ENCODE results near the gene FCGBP.

The FCGBP gene

DNA sequence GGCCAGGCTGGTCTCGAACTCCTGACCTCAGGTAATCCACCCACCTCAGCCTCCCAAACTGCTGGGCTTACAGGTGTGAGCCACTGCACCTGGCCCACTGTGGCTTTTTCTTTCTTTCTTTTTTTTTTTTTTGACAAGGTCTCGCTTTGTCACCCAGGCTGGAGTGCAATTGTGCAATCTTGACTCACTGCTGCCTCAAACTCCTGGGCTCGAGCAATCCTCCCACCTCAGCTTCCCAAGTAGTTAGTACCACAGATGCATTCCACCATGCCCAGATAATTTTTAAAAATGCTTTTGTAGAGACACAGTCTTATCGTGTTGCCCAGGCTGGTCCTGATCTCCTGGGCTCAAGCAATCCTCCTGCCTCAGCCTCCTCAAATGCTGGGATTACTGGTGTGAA is 12.1 kb upstream of the FCGBP start:
- DNase-seq (ENCODE audit: low spot score) = no peak

DNA sequence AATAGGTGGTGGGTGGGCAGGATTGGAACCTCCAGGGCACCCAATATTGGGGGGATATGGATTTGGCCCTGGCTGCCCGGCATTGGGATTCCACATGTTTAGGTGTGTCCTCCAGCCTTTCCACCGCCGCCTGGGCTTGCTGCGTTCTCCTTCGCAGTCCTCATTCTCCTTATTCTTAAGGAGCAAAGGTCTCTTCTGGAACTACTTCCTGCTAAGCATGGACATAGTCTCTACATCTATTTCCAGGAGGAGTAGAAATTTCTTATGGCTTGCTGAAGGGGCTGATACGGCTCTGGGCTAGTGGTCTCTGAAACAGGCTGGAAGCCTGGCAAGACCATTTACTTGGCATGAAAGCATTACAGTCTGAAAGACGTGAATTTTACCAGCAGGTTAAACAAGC is 9.2 kb upstream of the FCGBP start:
- DNase-seq (ENCODE audit: low spot score) = no peak

DNA sequence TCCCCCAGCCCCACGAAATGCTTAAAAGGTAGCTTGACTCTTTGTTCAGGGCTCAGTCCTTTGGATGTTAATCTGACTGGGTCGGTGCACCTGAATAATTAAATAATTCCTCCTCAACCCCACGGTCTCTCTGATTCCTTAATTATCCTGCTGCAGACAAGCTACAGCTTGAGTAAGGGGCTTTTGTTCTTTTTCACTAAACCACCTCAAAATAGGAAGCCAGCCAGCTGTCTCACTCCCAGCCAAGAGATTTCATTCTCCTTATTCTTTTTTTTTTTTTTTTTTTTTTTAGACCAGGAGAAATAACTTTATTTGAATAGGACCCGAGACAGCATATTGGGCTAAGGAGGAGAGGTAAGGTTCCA is 7.9 kb upstream of the FCGBP start:
- DNase-seq (ENCODE audit: low spot score) = no peak

DNA sequence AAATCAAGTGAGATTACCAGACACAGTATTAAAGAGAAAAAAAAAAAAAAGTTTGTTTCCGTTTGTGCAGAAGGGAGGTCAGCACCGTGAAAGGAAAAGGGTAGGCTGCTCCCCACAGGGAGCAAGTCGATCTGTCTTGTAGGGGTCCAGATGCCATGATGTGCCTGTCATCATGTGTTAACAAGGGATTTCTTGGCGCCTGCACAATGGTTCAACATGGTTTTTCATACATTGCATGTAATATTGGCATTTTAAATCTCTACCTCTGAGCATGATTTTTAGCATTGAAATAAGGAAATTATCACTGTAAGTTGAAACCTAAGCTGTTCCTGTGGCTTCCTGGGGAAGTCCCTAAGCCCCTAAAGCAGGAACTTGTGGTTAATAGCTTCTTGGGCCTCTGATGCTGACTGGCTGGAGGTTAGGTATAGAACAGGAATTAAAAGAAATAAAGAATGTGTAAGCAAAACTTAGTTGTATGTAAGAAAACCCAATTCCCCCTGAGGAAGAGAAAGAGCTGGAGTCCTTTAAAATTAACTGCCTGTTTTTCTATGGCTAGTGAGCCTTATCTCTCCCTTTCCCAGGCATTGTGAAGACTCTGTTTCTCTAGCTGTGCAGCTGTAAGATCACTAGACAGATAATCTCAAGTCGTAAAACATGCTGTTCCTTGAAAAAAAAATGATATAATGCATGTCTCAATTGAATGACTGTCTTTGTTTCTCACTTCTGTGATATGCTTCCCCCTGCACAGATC is 7.4 kb upstream of the FCGBP start:
- no peak for DNase-seq (ENCODE audit: low spot score)

DNA sequence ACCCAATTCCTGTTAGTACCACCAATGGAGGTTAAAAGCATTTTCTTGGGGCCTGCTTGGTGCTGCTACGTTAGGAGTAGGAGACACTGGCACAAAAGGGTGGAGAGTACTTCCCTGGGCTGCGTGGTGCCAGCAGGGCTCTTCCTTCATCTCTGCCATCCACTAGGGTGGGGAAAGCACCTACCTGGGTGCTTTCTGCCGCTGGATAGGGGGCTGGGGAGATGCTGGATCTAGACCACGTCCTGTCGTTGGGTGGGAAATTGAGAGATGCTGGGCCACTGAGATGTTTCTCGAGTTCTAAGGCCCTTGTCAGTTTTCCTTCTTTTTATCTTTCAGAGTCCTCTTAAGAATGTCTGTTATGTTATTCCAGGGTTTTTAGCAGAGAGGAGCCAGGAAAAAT is 6.7 kb upstream of the FCGBP start:
- no peak for DNase-seq (ENCODE audit: low spot score)

DNA sequence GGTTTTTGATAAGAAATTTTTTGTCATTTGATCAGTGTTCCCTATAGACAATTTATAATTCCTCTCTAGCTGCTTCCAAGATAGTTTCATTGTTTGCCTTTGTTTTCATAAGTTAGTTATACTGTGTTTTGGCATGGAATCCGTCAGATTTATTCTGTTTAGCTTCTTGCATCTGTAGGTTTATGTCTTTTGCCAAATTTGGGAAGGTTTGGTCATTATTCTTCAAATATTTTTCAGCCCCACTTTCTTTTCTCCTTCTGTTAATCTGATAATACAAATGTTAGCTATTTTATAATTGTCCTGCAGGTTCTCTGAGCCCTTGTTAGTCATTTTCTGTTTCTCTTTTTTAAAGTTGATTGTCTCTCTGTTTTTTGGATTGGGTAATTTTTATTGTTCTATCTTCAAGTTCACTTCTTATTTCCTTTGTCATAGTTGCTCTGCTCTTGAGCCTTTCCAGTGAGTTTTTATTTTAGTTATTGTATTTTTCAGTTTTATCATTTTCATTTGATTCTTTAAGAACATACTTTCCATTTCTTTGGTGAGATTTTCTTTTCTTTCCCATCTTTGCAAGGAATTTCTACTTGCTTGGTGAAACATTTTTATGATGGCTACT is 5.9 kb upstream of the FCGBP start:
- DNase-seq (ENCODE audit: low spot score) = no peak

DNA sequence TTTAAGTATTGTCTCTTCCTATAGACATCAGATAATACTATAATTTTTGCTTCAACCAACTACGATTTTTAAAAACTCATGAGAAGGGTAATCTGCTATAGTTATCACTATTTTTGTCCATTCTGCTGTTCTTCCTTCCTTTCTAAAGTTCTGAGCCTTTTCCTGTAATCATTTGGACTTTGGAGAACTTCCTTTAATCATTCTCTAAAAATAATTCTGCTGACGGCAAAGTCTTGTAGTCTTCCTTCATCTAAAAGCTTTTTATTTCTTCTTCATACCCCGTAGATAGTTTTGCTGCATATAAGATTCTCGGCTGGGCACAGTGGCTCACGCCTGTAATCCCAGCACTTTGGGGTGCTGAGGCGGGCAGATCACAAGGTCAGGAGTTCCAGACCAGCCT is 5.1 kb upstream of the FCGBP start:
- DNase-seq (ENCODE audit: low spot score) = no peak

DNA sequence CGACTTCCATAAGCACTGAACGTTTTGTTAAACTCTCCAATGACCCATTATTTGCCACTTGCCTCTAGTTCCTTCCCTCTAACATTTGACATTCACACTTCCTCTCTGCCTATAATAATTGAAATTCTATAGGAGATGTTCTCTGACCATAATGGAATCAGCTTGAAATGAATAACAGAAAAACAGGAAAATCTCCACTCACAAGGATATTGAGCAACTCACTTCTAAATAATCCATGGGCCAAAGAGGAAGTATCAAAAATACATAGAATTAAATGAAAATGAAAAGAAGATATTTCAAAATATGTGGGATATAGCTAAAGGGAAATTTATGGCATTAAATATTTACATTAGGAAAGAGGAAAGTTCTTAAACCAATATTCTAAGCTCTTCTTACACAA is 3.4 kb upstream of the FCGBP start:
- DNase-seq (ENCODE audit: low spot score) = no peak

DNA sequence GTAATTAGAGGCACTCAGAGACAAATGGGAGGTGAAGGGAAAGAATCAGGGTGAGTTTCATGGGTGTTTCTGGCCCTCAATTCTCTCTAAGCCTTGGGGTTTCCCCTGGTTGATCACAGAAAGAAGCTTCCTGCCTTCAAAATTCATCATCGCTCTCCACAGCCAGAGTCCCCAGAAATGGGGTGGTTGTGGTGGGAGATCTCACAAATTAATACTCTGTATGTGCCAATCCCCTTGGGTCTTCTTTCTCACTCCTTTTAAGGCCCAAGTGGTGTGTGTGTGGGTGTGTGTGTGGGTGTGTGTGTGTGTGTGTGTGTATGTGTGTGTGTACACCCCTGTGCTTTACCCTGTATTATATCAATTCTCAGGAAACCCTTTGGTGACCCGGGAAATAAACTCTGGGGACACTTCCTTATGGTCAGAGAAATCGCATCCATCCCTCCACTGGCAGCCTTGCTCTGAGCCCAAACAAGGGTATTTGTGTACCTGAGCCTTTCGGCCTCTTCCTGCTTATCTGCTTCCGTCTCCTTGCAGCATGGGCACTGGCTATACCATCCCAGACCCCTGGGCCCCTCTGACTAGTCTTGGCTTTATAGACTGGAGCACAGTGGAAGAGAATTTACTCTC is 2.8 kb upstream of the FCGBP start:
- DNase-seq (ENCODE audit: low spot score) = no peak

DNA sequence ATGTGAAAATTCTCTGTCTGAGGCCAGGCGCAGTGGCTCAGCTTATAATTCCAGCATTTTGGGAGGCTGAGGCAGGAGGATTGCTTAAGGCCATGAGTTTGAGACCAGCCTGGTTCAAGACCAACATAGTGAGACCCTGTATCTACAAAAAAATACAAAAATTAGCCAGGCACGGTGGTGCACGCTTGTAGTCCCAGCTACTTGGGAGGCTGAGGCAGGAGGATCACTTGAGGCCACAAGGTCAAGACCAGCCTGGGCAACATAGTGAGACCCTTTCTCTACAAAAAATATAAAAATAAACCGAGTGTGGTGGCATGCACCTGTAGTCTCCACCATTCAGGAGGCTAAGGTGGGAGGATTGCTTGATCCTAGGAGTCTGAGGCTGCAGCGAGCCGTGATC is 2.2 kb upstream of the FCGBP start:
- no peak for DNase-seq (ENCODE audit: low spot score)

DNA sequence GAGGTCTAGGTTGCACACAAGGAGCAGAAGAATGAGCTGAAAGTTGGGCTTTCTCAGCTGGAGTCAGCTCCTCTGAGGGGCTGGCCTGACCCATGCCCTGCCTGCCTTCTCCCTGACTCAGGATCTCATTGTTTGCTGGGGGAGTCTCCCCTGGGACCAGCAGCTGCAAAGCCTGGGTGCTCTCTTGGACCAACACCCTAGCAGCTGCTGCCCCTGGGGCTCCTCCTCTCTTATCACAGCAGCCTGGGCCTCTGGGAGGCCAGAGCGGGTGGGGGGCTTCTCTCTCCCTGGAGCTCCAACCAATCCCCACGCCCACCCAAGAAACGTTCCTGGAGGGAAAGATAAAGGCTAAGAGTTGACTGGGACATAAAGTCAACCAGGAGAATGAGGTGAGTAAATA is 1.6 kb upstream of the FCGBP start:
- DNase-seq (ENCODE audit: low spot score) = no peak

DNA sequence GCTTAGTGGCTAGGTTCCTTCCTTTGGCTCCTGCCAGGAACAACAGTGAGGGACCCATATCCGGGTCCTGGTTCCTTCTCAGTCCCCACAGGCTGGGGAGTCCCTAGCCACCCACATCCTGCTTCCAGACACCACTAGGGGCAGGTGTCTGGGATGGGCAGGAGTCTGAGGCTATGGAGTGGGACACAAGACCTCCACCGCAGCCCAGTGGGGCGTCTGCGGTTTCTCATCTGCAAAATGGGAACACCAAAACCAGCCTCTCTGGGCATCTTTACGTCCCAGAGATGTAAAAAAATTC is 879 bp upstream of the FCGBP start:
- DNase-seq (ENCODE audit: low spot score) = no peak

DNA sequence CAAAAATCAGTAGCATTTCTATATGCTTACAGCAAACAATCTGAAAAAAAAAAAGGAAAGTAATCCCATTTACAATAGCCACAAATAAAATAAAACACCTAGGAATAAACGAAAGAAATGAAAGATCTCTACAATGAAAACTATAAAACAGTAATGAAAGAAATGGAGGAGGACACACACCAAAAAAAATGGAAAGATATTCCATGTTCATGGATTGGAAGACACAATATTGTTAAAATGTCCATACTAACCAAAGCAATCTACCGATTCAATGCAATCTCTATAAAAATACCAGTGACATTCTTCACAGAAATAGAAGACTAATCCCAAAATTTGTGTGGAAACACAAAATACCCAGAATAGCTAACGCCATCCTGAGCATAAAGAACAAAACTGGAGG is 4.7 kb downstream of the FCGBP start:
- DNase-seq (ENCODE audit: low spot score) = no peak

DNA sequence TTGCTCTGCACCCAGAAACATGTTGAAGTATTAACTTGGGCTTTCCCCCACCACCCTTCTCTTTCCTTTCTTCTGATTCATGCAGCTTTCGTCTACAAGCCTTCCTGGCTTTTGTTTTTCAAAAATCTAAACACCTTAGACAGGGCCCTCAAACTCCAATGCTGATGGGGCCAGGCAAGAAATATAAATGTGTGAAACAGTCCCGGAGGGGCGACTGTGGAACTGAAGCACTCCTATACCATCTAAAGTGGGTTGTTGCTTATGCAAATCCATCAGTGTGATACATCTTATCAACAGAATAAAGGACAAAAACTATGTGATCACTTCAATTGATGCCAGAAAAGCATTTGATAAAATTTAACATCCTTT is 6.1 kb downstream of the FCGBP start:
- DNase-seq (ENCODE audit: low spot score) = no peak

DNA sequence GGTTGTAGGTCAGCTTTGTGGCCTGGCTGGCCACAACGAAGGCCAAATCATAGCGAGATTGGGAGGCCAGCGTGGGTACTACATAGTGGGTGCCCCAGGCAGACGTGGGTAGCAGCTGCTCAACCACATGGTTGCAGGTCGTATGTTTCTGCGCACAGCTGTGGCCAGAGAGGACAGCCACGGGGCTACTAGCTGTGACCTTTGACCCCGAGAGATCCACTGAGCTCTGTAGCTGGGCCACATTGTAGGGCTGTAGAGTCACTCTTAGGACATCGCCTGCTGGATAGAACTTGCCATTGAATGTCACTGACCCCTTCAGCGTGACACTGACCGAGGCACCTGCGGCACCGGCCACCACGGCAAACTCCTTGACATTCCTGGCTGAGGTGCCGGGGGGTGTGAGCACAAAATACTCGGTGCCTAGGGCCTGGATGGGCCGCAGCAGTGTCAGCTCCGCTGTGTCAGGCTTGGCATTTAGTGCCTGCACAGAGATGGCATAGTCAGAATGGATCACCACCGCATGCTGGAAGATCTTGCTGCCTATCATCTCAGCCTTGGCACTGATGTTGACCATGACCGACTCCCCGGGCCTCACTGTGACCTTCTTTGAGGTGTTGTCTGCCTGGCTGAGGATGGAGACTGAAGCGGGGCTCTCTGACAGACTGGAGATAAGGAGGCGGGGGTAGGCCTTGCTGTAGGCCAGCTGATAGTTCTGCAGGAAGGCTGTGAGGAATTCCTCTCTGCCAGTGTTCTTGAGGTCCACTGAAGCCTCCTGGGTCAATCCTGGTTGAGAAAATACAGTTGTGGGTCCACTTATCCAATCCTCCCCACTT is 6.7 kb downstream of the FCGBP start:
- DNase-seq (ENCODE audit: low spot score) = no peak

DNA sequence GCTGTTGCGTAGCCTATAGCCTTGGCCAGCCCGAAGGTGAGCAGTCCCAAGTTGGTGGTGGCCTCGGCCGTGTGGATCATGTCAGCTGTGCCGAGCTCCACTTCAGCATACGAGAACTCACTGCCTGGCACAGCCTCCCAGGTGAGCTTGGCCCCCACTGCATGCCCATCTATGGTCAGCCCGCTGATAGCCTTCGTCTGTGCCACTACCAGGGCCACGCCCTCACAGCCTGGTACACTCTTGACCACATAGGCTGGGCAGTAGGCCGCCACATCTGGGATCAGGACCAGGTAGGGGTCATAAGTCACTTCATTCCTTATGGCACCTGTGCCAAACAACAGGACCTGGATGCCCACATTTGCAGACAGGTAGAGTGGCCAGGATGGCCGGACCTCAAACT is 7.4 kb downstream of the FCGBP start:
- no peak for DNase-seq (ENCODE audit: low spot score)

DNA sequence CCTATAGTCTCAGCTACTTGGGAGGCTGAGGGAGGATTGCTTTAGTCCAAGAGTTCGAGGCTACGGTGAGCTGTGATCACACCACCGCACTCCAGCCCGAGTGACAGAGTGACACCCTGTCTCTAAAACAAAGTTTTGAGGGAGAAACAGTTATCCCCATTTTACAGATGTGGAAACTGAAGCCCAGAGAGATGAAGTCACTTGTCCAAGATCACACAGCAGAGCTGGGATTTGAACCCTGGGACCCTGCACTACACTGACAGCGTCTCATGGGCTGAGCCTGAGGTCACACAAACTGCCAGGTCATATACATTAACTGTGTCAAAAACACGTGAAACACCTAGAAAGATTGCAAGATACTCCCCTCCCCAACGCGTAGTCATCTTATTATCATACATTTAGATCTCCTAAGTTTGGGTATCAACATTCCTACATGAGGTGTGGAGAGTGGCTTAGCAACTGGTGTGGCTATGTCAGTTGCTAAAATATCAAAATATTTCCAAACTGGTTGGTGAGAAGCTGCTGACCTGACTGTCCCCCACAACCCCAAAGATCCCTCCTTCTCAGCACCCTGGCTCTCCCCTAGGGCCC is 8.2 kb downstream of the FCGBP start:
- no peak for DNase-seq (ENCODE audit: low spot score)

DNA sequence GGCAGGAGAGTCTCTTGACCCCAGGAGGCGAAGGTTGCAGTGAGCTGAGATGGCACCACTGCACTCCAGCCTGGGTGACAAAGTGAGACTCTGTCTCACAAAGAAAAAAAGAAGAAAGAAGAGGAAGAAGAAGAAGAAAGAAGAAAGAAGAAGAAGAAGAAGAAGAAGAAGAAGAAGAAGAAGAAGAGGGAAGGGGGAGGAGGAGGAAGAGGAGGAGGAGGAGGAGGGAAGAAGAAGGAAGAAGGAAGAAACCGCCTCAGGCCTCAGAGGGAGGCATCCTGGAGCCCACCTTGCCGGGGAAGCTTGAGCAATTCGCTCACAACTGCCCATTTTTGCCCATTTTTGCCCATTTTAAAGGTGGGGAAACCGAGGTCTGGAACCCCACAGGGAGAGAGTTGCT is 9.5 kb downstream of the FCGBP start:
- DNase-seq (ENCODE audit: low spot score) = no peak

DNA sequence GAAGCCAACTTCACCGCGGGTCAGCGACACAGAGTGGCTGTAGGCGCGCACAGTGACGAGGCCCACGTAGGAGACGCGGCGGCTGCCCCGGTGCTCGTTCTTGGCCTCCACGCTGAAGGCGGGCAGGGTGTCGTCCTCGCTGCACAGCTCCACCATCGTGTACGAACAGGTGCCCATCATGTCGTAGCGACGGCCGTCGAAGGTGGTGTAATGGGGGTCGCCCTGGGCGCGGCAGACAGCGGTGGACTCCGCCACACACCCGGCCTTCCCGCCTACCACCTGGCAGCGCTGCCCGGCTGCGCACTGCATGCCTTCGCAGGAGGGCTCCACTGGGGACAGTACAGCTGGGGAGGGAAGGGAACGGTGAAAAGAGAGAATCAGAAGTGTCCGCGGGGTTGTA is 10.0 kb downstream of the FCGBP start:
- no peak for DNase-seq (ENCODE audit: low spot score)

DNA sequence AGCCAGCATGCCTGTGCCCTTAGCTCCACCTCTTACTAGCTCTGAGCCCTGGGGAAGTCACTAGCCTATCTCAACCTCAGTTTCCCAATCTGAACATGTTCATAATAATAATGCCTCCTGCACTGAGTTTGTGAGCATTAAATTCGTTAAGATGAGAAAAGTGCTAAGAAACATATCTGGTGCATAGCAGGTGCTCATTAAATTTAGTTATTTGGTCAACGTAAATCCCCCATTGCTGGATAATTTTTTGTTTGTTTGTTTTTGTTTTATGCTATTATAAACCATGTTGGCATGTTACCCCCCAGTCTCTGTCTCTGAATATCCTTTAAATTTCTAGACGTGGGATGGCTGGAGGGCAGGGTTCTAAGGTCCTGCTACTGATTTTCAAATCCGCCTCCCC is 10.6 kb downstream of the FCGBP start:
- DNase-seq (ENCODE audit: low spot score) = no peak

DNA sequence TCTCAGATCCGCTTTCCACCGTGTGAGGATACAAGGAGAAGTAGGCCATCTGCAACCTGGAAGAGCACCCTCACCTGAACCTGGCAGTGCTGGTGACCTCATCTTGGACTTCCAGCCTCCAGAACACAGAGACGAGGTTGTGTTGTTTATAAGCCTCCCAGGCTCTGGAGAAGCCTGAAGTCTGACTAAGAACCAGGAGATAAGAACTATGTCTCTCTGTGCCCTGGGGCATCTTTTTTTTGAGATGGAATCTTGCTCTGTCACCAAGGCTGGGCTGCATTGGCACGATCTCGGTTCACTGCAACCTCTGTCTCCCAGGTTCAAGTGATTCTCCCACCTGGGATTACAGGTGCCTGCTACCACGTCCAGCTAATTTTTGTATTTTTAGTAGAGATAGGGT is 14.5 kb downstream of the FCGBP start:
- DNase-seq (ENCODE audit: low spot score) = no peak

DNA sequence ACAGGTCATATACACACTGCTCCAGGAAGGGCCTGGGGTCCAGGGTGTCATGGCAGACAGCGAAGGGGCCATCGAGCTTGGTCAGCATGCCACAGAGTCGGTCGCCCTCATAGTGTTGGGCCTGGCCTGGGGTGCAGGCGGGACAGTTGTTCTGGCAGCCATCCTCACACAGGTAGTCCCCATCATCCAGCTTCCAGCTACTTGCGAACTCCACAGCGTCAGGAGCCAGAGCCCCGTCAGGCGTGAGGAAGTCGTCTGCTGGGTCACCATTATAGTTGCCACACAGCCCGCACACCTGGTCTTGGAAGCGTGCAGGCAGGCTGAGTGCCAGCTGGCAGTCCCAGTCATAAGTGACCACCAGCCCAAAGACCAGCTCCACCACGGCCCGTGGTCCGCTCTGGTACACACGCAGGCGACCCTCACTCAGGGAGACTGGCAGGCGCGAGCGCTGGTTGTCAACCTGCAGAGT is 16.2 kb downstream of the FCGBP start:
- DNase-seq (ENCODE audit: low spot score) = no peak
